K562 (cell line): ENCODE results near the gene LCN15. TPM values are rescaled to one million over a fixed set of nuclear protein-coding genes. Genes with fewer than 3 reads are reported as not detected.

Experiments
- BMI1 ChIP-seq: fragments of 150-350 bp; IDR thresholded peaks from 2 replicates; pipeline ENCODE4 v1.6.1; 2014; ENCODE audit warnings: low read length
- C11orf30 ChIP-seq: fragments of 450-650 bp; IDR thresholded peaks from 2 replicates; pipeline ENCODE4 v1.6.1; 2016; ENCODE audit warnings: low read depth, mild to moderate bottlenecking
- CAMTA2 ChIP-seq: fragments of 250-450 bp; sonication (Bioruptor Pico); conservative IDR thresholded peaks from 2 replicates; pipeline ENCODE4 v1.5.1; 2022
- E2F3 ChIP-seq: fragments of 250-450 bp; sonication (Bioruptor Pico); IDR thresholded peaks from 2 replicates; pipeline ENCODE4 v1.4.0; 2020; ENCODE audit warnings: mild to moderate bottlenecking
- FOXO4 ChIP-seq: fragments of 450-650 bp; formaldehyde crosslinking; IDR thresholded peaks from 2 replicates; pipeline ENCODE4 v1.4.0; 2020; ENCODE audit warnings: mild to moderate bottlenecking, moderate library complexity
- HBP1 ChIP-seq: fragments of 450-650 bp; formaldehyde crosslinking; IDR thresholded peaks from 2 replicates; pipeline ENCODE4 v1.4.0; 2022; ENCODE audit warnings: missing genetic modification characterization
- HMG20B ChIP-seq: fragments of 250-450 bp; sonication (Bioruptor Pico); IDR thresholded peaks from 2 replicates; pipeline ENCODE4 v1.5.0; 2021; ENCODE audit warnings: mild to moderate bottlenecking
- KLF1 ChIP-seq: fragments of 450-650 bp; IDR thresholded peaks from 2 replicates; pipeline ENCODE4 v1.6.1; 2016; ENCODE audit warnings: missing genetic modification characterization, missing compliant biosample characterization
- MAFG ChIP-seq: fragments of 450-650 bp; conservative IDR thresholded peaks from 2 replicates; pipeline ENCODE4 v1.6.1; 2016; ENCODE audit warnings: missing genetic modification characterization, missing compliant biosample characterization
- MITF ChIP-seq: IDR thresholded peaks from 2 replicates; pipeline ENCODE4 v1.6.1; 2014; ENCODE audit warnings: antibody characterized with exemption
- RREB1 ChIP-seq: fragments of 250-450 bp; sonication (Bioruptor Pico); IDR thresholded peaks from 2 replicates; pipeline ENCODE4 v1.4.0; 2020
- SIN3B ChIP-seq: fragments of 450-650 bp; IDR thresholded peaks from 2 replicates; pipeline ENCODE4 v1.6.1; 2017; ENCODE audit warnings: low read depth, mild to moderate bottlenecking, moderate library complexity
- TRIM24 ChIP-seq, 2 experiments: fragments of 450-650 bp; IDR thresholded peaks; 2 replicates each; pipeline ENCODE4 v1.6.1; 2016
- ZBTB1 ChIP-seq: sonication (generic); formaldehyde crosslinking; IDR thresholded peaks from 2 replicates; pipeline ENCODE4 v1.8.1; 2023; ENCODE audit warnings: missing genetic modification reagents, low read depth, mild to moderate bottlenecking, borderline replicate concordance
- ZBTB26 ChIP-seq: fragments of 450-650 bp; formaldehyde crosslinking; IDR thresholded peaks from 2 replicates; pipeline ENCODE4 v1.4.0; 2022; ENCODE audit warnings: missing genetic modification characterization
- ZNF174 ChIP-seq: fragments of 250-450 bp; sonication (Bioruptor Pico); IDR thresholded peaks from 2 replicates; pipeline ENCODE4 v1.4.0; 2020; ENCODE audit warnings: mild to moderate bottlenecking
- ZNF217 ChIP-seq: sonication (generic); formaldehyde crosslinking; IDR thresholded peaks from 2 replicates; pipeline ENCODE4 v1.8.0; 2022; ENCODE audit warnings: mild to moderate bottlenecking, missing genetic modification reagents
- ZNF583 ChIP-seq: fragments of 250-450 bp; sonication (Bioruptor Pico); IDR thresholded peaks from 2 replicates; pipeline ENCODE4 v1.4.0; 2020
- polyA plus RNA-seq, 8 experiments: library from polyadenylated mRNA; depleted of rRNA in 4 of 8; stranded (reverse) in 5 of 8; unstranded in 3 of 8; fragments of >200 nt; fragmentation: Nextera tagmentation in 2 of 8; fragmentation: Illumina TruSeq in 1 of 8; extraction: Ambion mirVana in 2 of 8; extraction: Trizol in 1 of 8; gene quantifications; 2 replicates each; pipeline versions ENCODE4 v1.2.1 to v1.2.3, GENCODE V29; 2011 to 2014; ENCODE audit warnings: inconsistent platforms in 1 of 8, missing spikeins in 1 of 8
- total RNA-seq, 7 experiments: library from RNA; depleted of rRNA in 6 of 7; stranded (reverse); fragments of >200 nt in 6 of 7; fragmentation: Illumina TruSeq in 2 of 7; extraction: Trizol in 2 of 7; gene quantifications; 2 replicates each; pipeline versions ENCODE4 v1.2.1 to v1.2.3, GENCODE V29; 2011 to 2021; ENCODE audit warnings: low replicate concordance in 1 of 7

Gene LCN15
- total and polyA plus RNA-seq, 9 of the 15 experiments (the other 6 are each of a cell fraction or from before 2014, with no cell fraction given): 0.66 TPM; not detected in 8

GRCh38 chr9:136728080-136728547, 36.2 kb downstream of the LCN15 start (continued):
- TF ChIP-seq SIN3B (peak; percentile 91), HMG20B (CRISPR knock-in tag) (no peak), ZBTB1 (CRISPR knock-in tag) (peak; percentile 94), MAFG (tag) (no peak), RREB1 (peak; percentile 68; the same call in 1 of the 2 replicates), MITF (peak; percentile 35; the same call in 1 of the 2 replicates), CAMTA2 (CRISPR knock-in tag) (no peak), ZNF217 (CRISPR knock-in tag) (no peak), KLF1 (tag) (peak; percentile 99), C11orf30 (peak; percentile 92), HBP1 (CRISPR knock-in tag) (peak; percentile 54; the same call in 1 of the 2 replicates), E2F3 (CRISPR knock-in tag) (peak; percentile 87), ZNF583 (CRISPR knock-in tag) (peak; percentile 70; the same call in 1 of the 2 replicates), TRIM24 (IDR thresholded peaks at IDR 0.05) (peak in 1 of 2 experiments; percentile 12; a peak in 1 of 4 replicates), ZNF174 (CRISPR knock-in tag) (no peak), BMI1 (no peak), FOXO4 (CRISPR knock-in tag) (no peak), ZBTB26 (CRISPR knock-in tag) (no peak)
